ENCODE data around the gene MSN.
A peak's percentile ranks its signal among the peaks of the same experiment; 100 is the strongest.

Gene MSN

DNA sequence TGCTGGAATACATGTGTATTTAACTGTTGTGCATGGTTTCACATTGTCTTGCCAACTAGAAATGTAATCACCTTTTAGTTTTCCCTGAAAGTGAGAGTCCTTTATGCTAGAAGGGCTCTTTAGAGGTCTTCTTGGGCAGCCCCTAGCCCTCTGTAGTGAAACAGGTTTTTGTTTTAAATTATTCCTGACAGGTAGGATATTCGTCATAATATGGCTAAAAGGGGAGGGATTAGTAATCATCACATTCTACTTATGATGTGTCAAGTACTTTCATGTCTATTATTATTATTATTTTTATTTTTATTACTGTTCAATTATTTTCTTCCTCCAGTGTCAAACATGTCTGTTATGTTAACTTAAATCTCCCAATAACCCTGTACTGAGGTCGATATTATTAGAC lies 35.5 kb downstream of the MSN start:
- intact Hi-C loops (cut with DNase I): no loop called here
- no peak for DNase-seq

DNA sequence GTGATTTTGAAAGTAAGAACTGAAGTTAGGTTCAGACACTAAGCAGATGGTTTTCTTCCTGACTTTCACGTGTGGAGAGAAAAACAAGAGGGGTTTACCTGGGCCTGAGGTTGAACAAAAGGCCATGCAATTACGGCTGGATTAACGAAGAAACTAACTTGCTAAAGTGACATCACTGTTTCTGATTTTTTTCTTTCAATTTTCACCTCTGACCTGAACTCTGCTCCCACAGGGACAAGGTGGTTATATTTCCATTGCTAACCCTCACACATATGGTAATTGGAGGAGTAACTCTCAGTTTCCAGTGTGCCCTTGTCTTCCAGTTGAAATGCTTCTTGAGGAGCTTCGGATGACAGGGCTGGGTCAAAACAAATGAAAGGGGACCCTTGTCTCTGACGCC lies 38.0 kb downstream of the MSN start:
- intact Hi-C loops (cut with DNase I): no loop called here

DNA sequence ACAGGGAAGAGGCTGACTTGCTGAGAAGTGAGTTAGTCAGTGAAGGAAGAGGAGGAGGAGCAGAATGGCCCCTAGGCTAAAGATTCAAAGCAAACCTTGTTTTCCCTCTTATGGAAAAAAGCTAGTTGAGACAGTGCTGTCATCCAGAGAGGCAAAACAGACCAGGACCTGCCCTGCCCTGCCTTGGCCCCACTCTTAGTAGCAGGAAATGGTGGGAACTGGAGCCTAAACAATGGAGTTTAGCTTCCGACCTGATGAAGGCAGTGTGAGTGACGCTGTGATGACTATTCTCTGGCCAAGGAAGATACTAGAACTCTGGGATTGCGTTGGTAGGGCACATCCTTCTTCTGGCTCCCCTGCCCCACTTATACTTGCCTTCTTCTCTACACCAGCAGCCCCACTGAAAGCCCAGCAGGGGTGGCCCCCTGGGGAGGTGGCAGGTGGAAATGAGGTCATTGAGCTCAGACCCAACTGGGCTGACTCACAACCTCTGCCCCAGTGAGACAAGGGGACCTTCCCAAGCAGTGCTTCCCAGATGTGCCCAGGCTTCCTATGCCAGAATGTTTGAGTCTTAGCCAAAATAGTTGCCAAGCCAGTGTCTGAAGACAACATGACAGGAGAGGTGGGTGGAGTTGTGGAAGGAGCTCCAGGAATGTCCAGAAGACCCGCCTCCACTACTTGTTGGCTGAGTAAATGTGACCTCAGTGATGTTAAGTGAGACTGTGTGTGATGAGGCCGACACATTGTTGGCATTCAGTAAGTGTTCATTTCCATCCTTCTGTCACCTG lies 38.8 kb downstream of the MSN start:
- intact Hi-C loops (cut with DNase I): no loop called here
- no peak for DNase-seq

More for the DNA sequence above, 38.0 kb downstream of the MSN start:
- DNase-seq: no peak

DNA sequence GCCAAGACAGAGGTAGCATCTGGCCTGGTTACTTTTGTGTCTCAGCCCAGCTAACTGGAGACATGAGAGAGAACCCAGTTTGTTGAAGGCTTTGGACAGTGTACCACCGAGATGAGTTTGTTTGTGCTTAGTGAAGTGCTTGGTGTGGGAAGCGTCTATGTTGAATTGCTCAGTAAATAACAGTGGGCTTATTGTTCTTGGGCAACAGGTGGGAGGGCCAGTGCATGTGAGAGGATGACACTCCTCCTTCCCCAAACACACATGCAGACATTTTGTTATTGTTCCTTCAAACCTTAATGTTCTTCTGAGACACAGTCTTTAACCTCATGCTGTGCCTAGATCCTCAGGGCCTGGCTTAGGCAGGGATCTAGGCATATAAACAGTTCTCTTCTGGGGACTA lies 39.7 kb downstream of the MSN start:
- DNase-seq: no peak
- intact Hi-C loops (cut with DNase I): no loop called here

DNA sequence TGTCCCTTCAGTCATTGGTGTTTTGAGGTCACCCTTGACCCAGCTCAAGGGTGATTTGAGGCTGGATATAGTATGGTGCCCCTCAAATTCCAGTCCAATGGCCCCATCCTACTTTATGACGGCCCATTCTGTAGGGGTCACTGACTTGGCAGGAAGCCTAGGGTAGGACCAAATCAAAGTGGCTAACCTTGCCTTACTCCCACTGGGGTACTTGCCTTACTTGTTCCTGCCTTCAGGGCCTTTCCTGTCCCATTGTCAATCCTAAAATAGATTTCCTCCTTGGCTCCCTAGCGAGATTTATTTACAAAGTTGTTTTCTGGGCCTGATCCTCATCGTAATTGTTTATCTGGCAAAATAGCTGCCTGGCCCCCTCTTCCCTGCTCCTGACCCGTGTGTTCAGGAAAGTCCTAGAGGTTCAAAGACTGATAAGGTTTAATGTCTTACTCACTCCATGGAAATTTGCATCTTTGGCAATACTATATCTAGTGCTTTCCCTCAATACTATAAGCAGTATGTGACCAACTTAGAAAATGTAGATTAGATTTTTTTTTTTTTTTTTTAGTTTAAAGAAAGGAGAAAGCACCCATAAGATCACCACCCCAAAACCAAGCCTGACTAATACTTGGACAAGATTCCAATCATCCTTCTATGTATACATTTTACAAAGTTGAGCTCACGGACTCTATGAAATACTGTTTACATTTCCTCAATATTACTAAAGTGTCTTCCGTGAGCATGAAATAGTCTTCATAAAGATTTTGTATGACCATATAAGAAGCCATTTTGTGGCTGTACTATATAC lies 44.8 kb downstream of the MSN start:
- no peak for DNase-seq
- intact Hi-C loops (cut with DNase I): no loop called here

DNA sequence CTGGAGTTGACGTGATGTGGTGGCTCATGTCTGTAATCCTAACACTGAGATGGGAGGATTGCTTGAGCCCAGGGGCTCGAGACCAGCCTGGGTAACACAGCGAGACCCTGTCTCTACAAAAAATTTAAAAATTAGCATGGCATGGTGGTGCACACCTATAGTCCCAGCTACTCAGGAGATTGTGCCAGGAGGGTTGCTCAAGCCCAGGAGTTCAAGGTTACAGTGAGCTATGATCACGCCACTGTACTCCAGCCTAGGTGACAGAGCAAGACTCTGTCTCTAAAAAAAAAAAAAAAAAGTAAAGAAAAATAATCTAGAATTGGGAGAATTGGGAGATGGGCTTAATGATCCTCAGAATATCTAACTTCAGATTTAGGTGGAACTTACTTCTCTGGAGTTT lies 51.1 kb downstream of the MSN start:
- DNase-seq: no peak
- intact Hi-C loops (cut with DNase I): no loop called here

DNA sequence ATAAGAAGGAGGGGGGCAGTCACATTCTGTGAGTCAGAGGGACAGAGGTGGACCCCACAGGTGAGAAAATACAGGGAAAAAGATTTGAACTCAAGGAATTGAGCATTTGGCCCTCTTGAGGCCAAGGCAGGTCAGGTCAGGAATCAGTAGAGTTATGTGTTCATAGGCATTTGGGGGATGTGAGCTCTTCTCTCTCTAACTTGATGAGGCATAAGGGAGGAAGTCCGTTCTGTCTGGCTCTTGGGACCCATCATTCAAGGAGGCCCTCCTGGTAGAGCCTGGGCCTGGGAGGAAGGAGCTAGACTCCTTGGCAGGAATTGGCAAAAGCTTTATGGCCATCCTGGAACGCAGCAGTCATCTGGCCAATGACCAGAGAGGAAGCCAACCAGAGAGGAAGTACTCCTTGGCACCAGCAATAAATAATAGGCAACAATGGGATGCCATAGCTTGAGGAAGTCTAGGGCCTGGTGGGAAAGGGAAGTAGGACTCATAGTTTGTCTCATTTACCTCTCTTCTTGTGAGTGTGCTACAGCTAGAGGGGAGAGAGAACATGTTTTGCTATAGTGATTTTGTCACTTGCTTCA lies 53.0 kb downstream of the MSN start:
- intact Hi-C loops (cut with DNase I): no loop called here
- DNase-seq: no peak

DNA sequence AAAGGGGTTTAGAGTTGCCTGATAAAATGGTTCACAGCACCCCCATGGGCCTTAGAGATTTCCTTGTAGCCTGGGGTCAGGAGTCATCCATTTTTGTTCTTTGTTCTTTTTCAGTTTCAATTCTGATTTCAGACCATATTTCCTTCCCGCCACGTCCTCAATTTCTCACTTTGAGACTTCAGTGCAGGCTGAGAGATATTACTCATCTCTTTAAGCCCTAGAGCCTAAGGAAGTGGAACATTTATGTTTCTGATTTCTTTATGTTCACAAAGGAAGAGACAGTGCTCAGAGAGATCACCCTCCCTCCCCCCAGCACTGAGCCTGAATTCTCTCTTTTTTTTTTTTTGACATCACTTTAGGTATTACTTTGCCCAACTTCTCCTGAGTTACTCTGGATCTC lies 56.3 kb downstream of the MSN start:
- DNase-seq: no peak
- intact Hi-C loops (cut with DNase I): no loop called here

DNA sequence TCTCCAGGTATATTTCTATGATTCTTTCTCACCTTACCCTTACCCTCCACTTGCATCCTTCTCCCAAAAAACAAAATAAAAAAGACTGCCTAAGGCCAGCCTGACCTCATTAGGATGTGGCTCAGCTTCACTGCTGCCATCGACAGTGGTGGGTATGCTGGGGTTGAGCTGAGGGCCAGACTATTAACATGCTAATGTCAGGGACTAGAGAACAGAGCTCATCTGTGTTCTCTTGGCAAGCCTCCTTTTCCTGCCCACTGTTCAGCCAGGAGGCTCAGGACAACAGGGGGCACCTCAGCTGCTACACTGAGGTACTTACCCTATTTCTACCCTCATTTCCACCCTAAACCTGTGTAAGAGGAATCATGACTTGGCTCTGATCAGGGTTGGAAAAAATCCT lies 59.3 kb downstream of the MSN start:
- peak in 19 of 42 donors; percentile 3 to 54 (median 24) for DNase-seq
- intact Hi-C loops (cut with DNase I): no loop called here

DNA sequence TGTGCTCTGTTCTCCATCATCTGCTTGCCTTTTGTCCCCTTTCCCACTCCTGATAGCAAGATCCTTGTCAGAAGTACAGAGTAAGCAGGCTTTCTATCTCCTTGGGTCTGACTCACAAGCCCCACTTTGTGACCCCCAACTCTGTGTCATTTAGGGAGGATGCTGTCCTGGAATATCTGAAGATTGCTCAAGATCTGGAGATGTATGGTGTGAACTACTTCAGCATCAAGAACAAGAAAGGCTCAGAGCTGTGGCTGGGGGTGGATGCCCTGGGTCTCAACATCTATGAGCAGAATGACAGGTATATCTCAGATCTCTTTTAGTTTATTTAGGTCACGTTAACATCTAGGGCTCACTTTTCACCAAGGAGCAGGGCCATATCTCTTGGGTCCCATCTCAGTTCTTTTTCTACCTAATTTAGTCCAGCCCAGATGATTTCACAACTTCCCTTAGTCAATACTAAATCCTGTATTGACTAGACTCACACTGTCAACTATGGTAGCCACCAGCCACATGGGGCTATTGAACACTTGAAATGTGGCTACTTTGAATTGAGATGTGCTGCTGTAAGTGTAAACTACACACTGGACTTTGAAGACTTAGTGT lies 64.3 kb downstream of the MSN start:
- intact Hi-C loops (cut with DNase I): no loop called here
- DNase-seq: no peak

DNA sequence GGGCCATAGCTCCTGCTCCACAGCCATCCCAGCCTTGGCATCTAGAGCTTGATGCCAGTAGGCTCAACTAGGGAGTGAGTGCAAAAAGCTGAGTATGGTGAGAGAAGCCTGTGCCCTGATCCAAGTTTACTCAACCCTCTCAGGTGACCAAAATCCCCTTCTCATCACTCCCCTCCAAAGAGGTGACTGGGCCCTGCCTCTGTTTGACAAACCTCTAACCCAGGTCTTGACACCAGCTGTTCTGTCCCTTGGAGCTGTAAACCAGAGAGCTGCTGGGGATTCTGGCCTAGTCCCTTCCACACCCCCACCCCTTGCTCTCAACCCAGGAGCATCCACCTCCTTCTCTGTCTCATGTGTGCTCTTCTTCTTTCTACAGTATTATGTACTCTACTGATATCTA lies 73.5 kb downstream of the MSN start:
- intact Hi-C loops (cut with DNase I): no loop called here
- DNase-seq: no peak

DNA sequence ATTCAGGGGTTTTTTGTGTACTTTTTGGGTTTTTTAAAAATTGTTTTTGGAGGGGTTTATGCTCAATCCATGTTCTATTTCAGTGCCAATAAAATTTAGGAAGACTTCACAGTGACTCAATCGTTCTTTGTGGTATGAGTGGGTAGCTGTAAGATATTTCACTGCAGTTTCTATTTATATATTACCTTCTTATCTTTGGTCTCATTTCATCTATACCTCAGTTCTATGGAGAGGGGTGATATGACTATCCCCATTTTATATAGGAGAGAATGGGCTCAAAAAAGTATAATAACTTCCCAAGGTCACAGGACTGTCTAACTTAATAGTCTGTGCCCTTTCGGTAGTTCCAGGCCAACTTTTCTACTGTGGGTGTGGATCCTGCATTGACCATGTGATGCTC lies 74.4 kb downstream of the MSN start:
- DNase-seq: no peak
- intact Hi-C loops (cut with DNase I): no loop called here

DNA sequence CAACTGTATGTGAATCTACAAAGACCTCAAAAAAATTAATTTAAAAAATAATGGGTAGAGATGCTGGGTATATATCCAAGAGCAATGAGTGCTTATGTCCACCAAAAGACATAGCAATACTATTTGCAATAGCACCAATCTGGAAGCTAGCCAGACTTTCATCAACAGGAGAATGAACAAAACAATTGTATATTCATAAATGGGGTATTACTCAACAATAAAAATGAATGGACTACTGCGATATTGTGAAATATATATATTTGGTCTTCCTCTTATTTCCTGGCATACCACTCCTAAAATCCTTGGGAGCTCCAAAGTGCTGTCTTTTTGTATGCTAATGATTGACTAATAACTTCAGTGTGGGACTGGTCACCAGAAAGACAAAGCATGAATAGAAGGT lies 77.5 kb downstream of the MSN start:
- DNase-seq: no peak
- intact Hi-C loops (cut with DNase I): no loop called here

DNA sequence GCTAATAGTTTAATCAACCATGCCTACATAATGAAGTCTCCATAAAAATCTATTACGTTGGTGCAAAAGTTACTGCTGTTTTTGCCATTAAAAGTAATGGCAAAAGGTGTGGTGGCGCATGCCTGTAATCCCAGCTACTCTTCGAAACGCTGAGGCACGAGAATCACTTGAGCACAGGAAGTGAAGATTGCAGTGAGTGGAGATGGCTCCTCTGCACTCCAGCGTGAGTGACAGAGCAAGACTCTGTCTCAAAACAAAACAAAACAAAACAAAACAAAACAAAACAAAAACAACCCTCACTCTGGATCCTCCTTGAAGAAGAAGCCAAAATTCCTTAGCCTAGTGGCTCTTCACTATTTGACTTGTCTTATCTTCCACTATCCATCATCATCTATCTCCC lies 78.0 kb downstream of the MSN start:
- intact Hi-C loops (cut with DNase I): no loop called here
- no peak for DNase-seq

DNA sequence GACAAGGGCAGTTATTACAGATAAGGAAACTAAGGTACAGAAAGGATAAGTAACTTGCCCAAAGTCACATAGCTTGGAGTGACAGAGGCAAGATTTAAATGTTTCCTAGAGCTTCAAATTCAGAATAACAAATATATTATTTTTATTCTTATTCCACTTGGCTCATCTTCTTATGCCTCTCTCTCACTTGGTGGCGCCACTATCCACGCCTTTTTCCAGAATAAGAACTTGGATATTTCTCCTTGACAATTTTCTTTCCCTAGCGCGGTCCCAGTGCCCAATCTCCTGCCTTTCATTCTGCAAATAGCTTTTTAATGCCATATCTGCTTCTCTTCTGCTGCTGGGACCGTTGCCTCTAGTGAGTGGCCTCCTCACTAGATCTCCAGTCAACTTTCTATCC lies 78.5 kb downstream of the MSN start:
- DNase-seq: peak in 1 of 42 donors; percentile 1
- intact Hi-C loops (cut with DNase I): no loop called here

DNA sequence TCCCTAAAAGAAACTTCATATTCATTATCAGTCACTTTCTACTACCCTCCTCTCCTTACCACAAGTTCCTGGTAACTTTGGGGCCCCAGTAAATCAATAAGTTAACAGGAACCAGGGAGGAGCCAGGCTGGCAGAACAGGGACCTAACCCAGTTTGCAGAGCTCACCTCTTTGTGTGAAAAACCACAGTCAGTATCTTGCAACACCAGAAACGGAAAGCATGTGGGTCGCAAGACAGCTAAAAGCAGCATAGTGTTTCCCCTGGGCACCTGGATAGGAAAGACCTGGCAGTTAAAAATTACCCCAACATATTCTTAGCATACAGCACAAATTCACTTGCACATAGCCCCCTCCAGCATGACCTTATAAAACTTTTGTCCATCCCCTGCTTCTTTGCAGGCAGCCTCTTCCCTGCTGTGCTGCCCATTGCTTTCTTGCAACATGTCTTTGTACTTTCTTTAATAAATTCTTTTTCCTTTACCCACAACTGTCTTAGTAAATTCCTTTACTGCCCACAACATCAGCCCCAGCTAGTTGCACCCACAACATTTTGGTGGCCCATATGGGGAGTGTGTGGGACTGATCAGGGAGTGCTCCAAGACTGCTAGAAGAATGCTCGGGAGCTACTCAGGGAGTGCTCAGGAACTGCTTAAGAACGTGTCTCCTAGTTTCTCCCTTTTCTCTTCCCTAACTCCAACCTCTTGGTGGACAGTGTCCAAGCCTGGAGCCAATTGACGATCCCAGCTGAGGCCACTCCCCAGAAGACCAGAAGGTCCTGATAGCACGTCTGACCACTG lies 83.4 kb downstream of the MSN start:
- intact Hi-C loops (cut with DNase I): no loop called here
- DNase-seq: no peak

DNA sequence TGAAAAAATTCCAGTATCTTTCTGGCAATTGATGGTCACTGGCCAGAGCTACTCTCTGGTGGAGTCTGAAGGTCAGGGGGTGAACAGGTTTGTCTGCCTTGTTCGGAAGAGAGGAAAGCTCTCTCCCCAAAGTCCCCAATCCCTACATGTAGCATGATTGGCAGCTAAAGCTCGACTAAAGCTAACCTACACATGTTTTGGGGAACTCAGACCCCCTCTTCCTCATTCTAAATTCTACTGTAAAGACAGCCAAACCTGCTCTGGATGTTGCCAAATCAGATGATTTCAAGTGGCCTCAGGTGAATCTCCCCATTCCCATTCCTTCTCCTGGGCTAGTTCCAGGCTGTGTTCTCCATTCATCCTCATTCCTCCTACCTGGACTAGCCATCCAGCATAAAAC lies 84.1 kb downstream of the MSN start:
- DNase-seq: no peak
- intact Hi-C loops (cut with DNase I): no loop called here

DNA sequence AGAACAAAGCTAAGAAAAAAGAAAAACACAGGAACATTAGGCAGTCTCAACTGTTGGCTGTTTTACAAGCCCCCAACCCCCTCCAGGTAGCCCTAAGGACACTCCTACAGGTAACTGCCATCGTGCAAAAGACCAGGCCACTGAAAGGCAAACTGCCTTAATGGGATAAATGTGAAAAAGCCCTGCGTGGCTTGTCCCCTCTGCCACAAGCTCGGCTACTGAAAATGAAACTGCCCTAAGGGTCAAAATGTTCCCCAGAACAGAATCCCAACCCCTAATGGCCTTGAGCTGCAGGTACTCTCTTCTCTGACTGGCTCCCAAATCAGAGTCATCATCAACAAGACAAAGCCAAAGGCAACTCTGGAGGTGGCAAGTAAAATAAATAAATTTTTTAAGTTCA lies 84.8 kb downstream of the MSN start:
- intact Hi-C loops (cut with DNase I): no loop called here
- no peak for DNase-seq

DNA sequence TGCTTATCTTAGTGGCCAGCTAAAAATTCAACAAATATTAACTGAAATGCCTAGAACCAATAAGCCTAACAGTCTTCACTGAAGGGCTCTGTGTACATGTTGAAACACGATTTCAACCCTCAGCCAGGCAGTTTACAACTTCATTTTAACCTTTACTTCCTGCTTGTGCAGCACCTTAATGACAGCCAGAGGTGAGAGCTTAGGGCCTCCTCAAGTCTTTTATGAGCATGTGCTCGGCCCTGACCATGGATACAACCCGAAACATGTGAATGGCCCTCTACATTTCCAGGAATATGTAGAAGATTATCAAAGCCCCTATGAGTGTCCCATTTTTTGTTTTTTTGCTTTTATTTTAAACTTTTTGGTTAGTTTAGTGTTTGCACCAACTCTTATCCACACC lies 88.3 kb downstream of the MSN start:
- DNase-seq: no peak
- intact Hi-C loops (cut with DNase I): no loop called here
